ENCODE measurements around the gene DHX29.

DNA sequence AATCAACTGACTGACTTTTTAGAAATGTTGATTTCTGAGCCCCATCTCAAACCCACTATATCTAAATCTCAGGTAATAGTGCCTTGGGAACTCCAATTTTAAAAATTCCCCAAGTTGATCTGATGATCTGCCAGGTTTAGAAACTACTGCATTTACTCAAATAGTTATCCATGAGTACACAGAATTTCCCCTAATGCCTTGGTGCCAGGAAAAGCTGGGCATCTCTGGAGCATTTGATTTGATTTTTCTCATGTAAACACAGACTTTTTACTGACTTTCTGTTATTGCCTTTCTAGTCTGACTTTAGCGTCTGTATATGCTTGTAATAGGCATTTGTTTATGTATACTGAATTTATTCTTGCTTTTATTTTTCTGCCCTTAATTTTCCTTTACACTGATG lies 36.1 kb upstream of the DHX29 start:
- TF ChIP-seq, protein P1, sequence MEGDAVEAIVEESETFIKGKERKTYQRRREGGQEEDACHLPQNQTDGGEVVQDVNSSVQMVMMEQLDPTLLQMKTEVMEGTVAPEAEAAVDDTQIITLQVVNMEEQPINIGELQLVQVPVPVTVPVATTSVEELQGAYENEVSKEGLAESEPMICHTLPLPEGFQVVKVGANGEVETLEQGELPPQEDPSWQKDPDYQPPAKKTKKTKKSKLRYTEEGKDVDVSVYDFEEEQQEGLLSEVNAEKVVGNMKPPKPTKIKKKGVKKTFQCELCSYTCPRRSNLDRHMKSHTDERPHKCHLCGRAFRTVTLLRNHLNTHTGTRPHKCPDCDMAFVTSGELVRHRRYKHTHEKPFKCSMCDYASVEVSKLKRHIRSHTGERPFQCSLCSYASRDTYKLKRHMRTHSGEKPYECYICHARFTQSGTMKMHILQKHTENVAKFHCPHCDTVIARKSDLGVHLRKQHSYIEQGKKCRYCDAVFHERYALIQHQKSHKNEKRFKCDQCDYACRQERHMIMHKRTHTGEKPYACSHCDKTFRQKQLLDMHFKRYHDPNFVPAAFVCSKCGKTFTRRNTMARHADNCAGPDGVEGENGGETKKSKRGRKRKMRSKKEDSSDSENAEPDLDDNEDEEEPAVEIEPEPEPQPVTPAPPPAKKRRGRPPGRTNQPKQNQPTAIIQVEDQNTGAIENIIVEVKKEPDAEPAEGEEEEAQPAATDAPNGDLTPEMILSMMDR (conservative IDR thresholded peaks at IDR 0.05) = no peak
- TF ChIP-seq EZH2 (IDR thresholded peaks at IDR 0.05; ENCODE audit: low read depth) = no peak

Measured in PC-9 (cell line).